Head of caudate nucleus (tissue), 42 donors: Measurements from ENCODE around the gene OR2AG1.
"Not testable (repeated sequence)": the region's sequence is repeated elsewhere in the genome, so short reads cannot be mapped to it uniquely, and the experiment has no call there.

Source experiments
- DNase-seq, 42 donors: peaks; one replicate each; pipeline versions ENCODE4 v3.0.0 to v3.0.0-alpha.2; 2020 to 2021; ENCODE audit warnings: mixed read lengths in 7 of 42
- intact Hi-C: fragments of 100-400 bp; cut with DNase I; formaldehyde crosslinking; loops from one replicate; pipeline ENCODE4 v1.15.0; 2022

OR2AG1 gene

GRCh38 chr11:6771926-6772893, 10.6 kb upstream of the OR2AG1 start, which contains the start of gene OR2AG2:
TSS of gene OR2AG2 (minus strand) at chr11:6771976. CDS start at chr11:6768957, 3,019 bp downstream.
- DNase-seq: peak in 11 of 42 donors; percentile 6 to 48 (median 19)
- intact Hi-C loops: no loop called here

- DNase-seq: no peak
These were observed 4.3 kb upstream of the OR2AG1 start for GRCh38 chr11:6778518-6778917.

GRCh38 chr11:6780829-6781228, 2.0 kb upstream of the OR2AG1 start:
- intact Hi-C loops: no loop called here
- DNase-seq: no peak

More at GRCh38 chr11:6778518-6778917, 4.3 kb upstream of the OR2AG1 start:
- intact Hi-C loops: no loop called here

- intact Hi-C loops: no loop called here
- no peak for DNase-seq
These were observed 7.7 kb downstream of the OR2AG1 start for GRCh38 chr11:6790546-6790945.

- intact Hi-C loops: no loop called here
- no peak for DNase-seq
These were observed 11.8 kb downstream of the OR2AG1 start for GRCh38 chr11:6794639-6795038.

GRCh38 chr11:6799402-6799801, 16.6 kb downstream of the OR2AG1 start, which contains the start of gene OR6A2:
TSS of gene OR6A2 (minus strand) at chr11:6799689. CDS start at chr11:6795708, 3,981 bp downstream.
- intact Hi-C loops: no loop called here
- no peak for DNase-seq

- DNase-seq, intact Hi-C loops: not testable (repeated sequence)
These were observed 18.3 kb downstream of the OR2AG1 start for GRCh38 chr11:6801075-6801474.

GRCh38 chr11:6812390-6813005, 29.7 kb downstream of the OR2AG1 start:
- intact Hi-C loops: no loop called here
- DNase-seq: peak in 18 of 42 donors; percentile 12 to 66 (median 25)

GRCh38 chr11:6813656-6814055, 30.8 kb downstream of the OR2AG1 start:
- intact Hi-C loops: no loop called here
- DNase-seq: no peak

GRCh38 chr11:6817694-6818093, 34.9 kb downstream of the OR2AG1 start:
- DNase-seq: no peak
- intact Hi-C loops: no loop called here

- intact Hi-C loops: no loop called here
- no peak for DNase-seq
These were observed 36.1 kb downstream of the OR2AG1 start for GRCh38 chr11:6818967-6819366.

- intact Hi-C loops: no loop called here
- no peak for DNase-seq
These were observed 41.5 kb downstream of the OR2AG1 start for GRCh38 chr11:6824136-6824823.

- DNase-seq: no peak
- intact Hi-C loops: no loop called here
These were observed 42.5 kb downstream of the OR2AG1 start for GRCh38 chr11:6825231-6825744.

- intact Hi-C loops: no loop called here
- no peak for DNase-seq
These were observed 45.3 kb downstream of the OR2AG1 start for GRCh38 chr11:6828103-6828502.

GRCh38 chr11:6833356-6833755, 50.5 kb downstream of the OR2AG1 start:
- intact Hi-C loops: no loop called here
- no peak for DNase-seq

- DNase-seq: no peak
- intact Hi-C loops: no loop called here
These were observed 51.2 kb downstream of the OR2AG1 start for GRCh38 chr11:6834021-6834420.
